ENCODE results near the gene SLC35E4. TPM values are rescaled to one million over a fixed set of nuclear protein-coding genes. Genes with fewer than 3 reads are reported as not detected.
"Not testable (repeated sequence)": the region's sequence is repeated elsewhere in the genome, so short reads cannot be mapped to it uniquely, and the experiment has no call there.

Gene SLC35E4
- polyA plus RNA-seq, 4 donors = 1.1 to 2.3 (median 1.8) TPM

DNA sequence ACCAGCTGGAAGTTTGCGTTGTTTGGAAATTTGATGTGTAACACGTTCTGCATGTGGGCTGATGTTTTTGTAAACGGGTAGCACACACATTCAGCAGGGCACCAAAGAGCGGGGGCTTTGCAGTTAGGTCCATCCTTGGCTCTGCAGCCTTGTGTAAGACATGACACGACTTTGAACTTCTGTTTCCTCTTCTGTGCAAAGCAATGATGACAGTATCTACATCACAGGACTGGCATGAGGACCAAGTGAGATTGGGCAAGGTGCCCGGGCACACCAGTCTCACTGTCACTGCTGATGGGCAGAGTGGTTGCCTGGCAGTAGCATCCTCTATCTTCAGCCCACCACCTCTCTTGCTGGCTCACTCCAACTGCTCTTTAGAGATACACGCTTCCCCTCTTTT is 25.3 kb upstream of the SLC35E4 start:
- no peak for DNase-seq (ENCODE audit: low read depth in 4 of 4, low spot score in 3 of 4)

- DNase-seq (ENCODE audit: low read depth in 4 of 4, low spot score in 3 of 4) = no peak
These were observed 24.4 kb upstream of the SLC35E4 start for GRCh38 chr22:30611197-30611596.

DNA sequence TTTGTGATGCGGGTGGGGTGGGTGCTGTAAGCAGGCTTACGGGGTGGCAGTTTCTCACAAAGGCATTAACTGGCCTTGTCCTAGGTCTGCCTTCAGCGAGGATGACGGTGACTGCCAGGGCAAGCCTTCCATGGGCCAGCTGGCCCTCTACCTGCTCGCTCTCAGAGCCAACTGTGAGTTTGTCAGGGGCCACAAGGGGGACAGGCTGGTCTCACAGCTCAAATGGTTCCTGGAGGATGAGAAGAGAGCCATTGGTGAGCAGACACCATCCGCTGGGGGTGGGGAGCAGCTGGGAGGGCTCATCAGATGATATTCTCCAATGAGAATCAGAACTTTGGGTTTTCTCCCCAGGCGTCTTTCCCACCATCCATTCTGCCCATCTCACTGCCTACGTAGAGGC is 22.8 kb upstream of the SLC35E4 start:
- DNase-seq (ENCODE audit: low read depth in 4 of 4, low spot score in 3 of 4) = no peak

DNA sequence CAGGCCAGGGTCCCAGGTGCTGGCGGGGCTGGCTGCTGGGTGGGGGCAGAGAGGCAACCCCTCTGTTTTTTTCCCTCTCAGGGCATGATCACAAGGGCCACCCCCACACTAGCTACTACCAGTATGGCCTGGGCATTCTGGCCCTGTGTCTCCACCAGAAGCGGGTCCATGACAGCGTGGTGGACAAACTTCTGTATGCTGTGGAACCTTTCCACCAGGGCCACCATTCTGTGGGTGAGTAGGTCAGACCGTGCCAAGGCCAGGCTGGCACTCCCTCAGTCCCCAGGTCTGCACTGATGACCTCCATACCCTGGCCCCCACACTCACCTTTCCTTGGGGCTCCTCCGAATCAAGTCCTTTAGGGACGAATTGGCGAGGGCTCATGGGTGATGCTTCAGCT is 21.3 kb upstream of the SLC35E4 start:
- DNase-seq (ENCODE audit: low read depth in 4 of 4, low spot score in 3 of 4) = no peak

DNA sequence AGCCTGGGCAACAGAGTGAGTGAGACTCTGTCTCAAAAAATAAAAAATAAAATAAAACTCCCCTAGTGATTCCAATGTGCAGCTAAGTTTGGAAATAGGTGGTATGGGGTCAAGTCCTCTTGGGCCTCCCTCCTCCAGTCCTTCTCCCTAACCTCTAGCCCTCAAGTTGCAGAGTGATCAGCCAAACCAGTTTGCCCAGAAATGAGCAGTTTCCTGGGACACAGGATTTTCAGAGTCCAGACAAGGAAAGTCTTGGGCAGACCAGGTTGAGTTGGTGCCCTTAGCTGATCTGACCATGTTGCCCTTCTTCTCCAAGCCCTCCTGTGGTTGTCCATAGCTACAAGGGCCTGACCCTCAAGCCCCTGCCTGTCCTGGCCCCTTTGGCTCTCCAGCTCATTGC is 20.7 kb upstream of the SLC35E4 start:
- DNase-seq (ENCODE audit: low read depth in 4 of 4, low spot score in 3 of 4) = no peak

DNA sequence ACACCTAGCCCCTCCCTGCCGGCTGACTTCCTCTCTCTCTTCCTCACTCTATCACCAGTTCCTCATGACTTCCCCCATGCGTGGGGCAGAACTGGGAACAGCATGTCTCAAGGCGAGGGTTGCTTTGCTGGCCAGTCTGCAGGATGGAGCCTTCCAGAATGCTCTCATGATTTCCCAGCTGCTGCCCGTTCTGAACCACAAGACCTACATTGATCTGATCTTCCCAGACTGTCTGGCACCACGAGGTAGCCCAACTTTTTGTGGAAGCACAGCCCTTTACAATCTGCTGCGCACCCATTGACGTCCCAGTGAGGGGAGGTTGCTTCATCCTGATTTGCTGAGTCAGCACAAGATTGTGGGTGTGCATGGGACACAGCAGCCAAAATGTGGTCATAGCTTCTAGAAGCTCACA is 20.0 kb upstream of the SLC35E4 start:
- DNase-seq (ENCODE audit: low read depth in 4 of 4, low spot score in 3 of 4) = no peak

- no peak for DNase-seq (ENCODE audit: low read depth in 4 of 4, low spot score in 3 of 4)
These were observed 17.8 kb upstream of the SLC35E4 start for GRCh38 chr22:30617819-30618218.

GRCh38 chr22:30619909-30620308 is 15.7 kb upstream of the SLC35E4 start:
- DNase-seq (ENCODE audit: low read depth in 4 of 4, low spot score in 3 of 4) = not testable (repeated sequence)

GRCh38 chr22:30626413-30626812 is 9.2 kb upstream of the SLC35E4 start:
- DNase-seq (ENCODE audit: low read depth in 4 of 4, low spot score in 3 of 4) = no peak

DNA sequence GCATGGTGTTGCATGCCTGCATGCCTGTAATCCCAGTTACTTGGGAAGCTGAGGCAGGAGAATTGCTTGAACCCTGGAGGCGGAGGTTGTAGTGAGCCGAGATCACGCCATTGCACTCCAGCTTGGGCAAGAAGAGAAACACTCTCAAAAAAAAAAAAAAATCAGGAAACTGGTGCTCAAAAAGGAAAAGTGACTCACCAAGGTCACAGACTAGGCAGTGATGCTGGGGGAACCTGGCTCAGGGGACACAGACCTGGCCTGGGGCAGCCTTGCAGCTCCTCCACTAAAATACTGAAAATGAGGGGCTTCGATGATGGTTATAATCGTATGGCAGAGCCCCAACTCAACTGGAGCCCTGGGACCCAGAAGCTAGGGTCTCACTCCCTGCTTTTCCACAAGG is 8.1 kb upstream of the SLC35E4 start:
- no peak for DNase-seq (ENCODE audit: low read depth in 4 of 4, low spot score in 3 of 4)

GRCh38 chr22:30628491-30628890 is 7.1 kb upstream of the SLC35E4 start:
- DNase-seq (ENCODE audit: low read depth in 4 of 4, low spot score in 3 of 4) = no peak

GRCh38 chr22:30631469-30631868 is 4.1 kb upstream of the SLC35E4 start:
- DNase-seq (ENCODE audit: low read depth in 4 of 4, low spot score in 3 of 4) = not testable (repeated sequence)

GRCh38 chr22:30634471-30635233 is 929 bp upstream of the SLC35E4 start:
- peak; percentile 62 to 76 (median 66) for DNase-seq (ENCODE audit: low read depth in 4 of 4, low spot score in 3 of 4)

DNA sequence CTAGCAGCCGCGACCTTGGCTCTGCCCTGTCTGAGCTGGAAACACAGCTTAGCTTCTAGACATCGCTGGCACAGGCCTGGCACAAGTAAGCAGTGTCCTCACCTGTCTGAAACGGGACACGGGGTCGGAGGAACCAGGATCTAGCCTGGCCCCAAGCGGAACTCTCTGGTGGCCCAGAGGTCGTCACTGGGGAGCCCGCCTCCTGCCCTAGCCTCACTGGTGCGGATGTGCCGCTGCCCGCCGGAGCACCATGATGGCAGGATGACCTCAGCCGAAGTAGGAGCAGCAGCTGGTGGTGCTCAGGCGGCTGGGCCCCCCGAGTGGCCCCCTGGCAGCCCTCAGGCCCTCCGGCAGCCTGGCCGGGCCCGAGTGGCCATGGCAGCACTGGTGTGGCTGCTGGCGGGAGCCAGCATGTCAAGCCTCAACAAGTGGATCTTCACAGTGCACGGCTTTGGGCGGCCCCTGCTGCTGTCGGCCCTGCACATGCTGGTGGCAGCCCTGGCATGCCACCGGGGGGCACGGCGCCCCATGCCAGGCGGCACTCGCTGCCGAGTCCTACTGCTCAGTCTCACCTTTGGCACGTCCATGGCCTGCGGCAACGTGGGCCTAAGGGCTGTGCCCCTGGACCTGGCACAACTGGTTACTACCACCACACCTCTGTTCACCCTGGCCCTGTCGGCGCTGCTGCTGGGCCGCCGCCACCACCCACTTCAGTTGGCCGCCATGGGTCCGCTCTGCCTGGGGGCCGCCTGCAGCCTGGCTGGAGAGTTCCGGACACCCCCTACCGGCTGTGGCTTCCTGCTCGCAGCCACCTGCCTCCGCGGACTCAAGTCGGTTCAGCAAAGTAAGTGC is 871 bp downstream of the SLC35E4 start:
- no peak for DNase-seq (ENCODE audit: low read depth in 4 of 4, low spot score in 3 of 4)

GRCh38 chr22:30637701-30638114 is 2.1 kb downstream of the SLC35E4 start:
- no peak for DNase-seq (ENCODE audit: low read depth in 4 of 4, low spot score in 3 of 4)

GRCh38 chr22:30640361-30640760 is 4.8 kb downstream of the SLC35E4 start:
- no peak for DNase-seq (ENCODE audit: low read depth in 4 of 4, low spot score in 3 of 4)

DNA sequence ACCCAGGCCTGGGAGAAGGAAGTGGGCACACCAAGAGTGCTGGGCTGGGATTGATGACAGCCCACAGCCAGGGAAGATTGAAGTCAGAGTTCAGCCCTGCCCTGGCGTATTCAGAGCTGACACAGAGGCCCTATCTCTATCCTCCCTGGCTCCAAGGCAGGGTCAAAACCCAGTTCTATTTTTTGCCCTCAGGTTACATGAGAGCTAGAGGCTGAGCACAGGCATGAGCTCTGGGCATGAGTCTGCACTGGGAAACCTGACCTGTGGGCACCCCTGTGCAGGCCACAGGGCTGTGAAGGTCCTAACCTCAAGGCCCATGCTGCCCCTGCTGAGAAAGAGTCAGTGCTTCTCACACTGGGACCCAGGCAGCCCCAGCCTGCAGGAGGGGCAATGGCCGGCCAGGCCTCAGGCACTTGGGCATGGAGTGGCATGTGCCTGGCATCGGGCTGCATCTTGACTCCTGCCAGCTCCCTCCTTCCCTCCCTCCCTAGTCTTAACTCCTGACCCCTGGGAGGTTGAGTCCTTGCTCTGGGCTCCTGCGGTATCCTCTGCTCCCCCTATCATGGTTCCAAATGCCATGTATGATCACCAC is 5.4 kb downstream of the SLC35E4 start:
- no peak for DNase-seq (ENCODE audit: low read depth in 4 of 4, low spot score in 3 of 4)

DNA sequence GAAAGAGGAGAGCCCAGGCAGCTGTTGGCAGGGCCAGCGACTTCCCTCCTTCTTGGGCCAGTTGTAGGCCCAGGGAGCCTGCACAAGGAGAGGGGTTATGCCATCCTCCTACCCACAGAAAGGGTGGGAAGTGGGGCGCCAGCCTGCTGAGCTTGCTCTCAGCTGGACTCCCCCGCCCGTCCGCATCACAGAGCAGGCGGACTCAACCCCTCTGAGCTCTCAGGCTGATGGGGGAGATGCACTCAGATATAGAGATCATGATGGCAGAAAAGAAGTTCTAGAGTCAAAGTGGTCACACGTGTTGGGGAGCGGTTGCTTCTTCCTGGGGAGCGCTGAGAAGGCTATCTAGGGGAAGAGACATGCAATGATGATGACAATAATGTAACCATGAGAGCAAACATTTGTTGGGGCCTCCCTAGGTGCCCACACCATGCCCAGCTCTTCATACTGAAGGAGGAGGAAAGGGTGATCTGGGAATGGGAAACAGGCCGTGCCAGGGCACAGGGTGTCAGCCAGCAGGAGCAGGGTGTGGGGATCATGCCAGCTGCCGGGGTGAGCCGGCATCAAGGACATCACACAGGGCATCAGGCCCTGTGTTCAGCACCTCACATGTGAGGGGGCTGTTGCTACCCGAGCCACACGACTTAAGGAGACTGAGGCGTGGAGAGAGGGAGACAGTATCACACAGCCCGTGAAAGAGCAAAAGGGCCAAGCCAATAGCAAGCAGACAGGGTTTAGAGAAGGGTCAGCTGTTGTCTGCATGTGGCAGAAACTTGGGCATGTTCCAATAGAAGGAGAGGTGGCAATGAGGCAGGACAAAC is 7.7 kb downstream of the SLC35E4 start:
- no peak for DNase-seq (ENCODE audit: low read depth in 4 of 4, low spot score in 3 of 4)

- DNase-seq (ENCODE audit: low read depth in 4 of 4, low spot score in 3 of 4) = no peak
These were observed 11.1 kb downstream of the SLC35E4 start for GRCh38 chr22:30646518-30647160.

DNA sequence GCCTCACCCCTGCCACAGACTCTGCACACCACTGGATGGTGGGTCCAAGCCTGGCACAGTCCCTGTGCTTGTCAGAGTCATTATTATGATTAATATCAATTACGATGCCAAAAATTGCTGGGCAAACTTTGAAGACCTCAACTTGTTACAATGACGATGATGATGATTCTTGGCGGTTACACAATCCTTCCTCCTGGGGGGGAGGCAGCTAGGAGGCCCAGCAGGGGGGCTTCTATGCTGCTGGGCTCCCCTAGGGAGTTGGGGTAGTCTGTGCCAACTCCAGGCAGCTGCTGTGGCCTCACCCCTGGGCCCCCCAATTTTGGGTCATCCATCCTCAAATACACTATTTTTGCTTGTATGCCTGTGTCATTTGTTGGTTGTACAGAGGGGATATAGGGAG is 12.0 kb downstream of the SLC35E4 start:
- DNase-seq (ENCODE audit: low read depth in 4 of 4, low spot score in 3 of 4) = no peak
